HCT116 (cell line): ENCODE measurements around the gene PTPRA. TPM values are rescaled to one million over a fixed set of nuclear protein-coding genes. Genes with fewer than 3 reads are reported as not detected.

ENCODE experiments used
- ATAC-seq: fragments of 200-7000 bp; cut with Tn5 transposase; 2 replicates; pipeline ENCODE4 v1.9.1; 2020; ENCODE audit warnings: mild to moderate bottlenecking, moderate library complexity
- BruUV-seq: library from RNA; stranded (reverse); fragments of 400-500 nt; replicated peaks from 2 replicates; lab custom pipeline; 2021; lab: Mats Ljungman, UMichigan
- CTCF ChIA-PET: fragments of 300-600 bp; sonication (Branson Sonifier 250); formaldehyde crosslinking; loops from one replicate; lab custom pipeline; 2021; ENCODE audit warnings: antibody characterized with exemption; lab: Charles Lee
- POLR2A ChIA-PET: fragments of 300-600, 350-600 bp; sonication (Branson Sonifier 250); formaldehyde crosslinking; loops from one replicate; lab custom pipeline; 2021; ENCODE audit warnings: antibody characterized with exemption; lab: Charles Lee
- RAD21 ChIA-PET, 2 experiments: fragments of 300-600 bp; sonication (Branson Sonifier 250); formaldehyde crosslinking; loops; one replicate each; lab custom pipeline; 2023; ENCODE audit warnings: low total read pairs in 2 of 2; ENCODE audit not compliant: uncharacterized antibody in 2 of 2, unreplicated experiment in 2 of 2, low non-redundant PET in 1 of 2; lab: Charles Lee
- DNase-seq: peaks from one replicate; pipeline ENCODE4 v3.0.0-alpha.2; 2010; ENCODE audit warnings: low read depth, low spot score
- H2AFZ ChIP-seq: fragments of 200-600 bp; shearing (Covaris generic), sonication (generic); 2 replicates; pipeline ENCODE4 v1.6.1; 2017; ENCODE audit warnings: low read depth, mixed run types, mixed read lengths, antibody characterized with exemption, low read length; ENCODE audit not compliant: poor library complexity, severe bottlenecking
- H3K27ac ChIP-seq: 2 replicates; pipeline ENCODE4 v1.5.1; 2012; ENCODE audit warnings: low read depth, low read length
- H3K27me3 ChIP-seq: fragments of 200-600 bp; sonication (generic); 2 replicates; pipeline ENCODE4 v1.6.1; 2016; ENCODE audit warnings: mixed run types, low read length, mixed read lengths; ENCODE audit not compliant: insufficient read depth
- H3K36me3 ChIP-seq, 2 experiments: fragments of 200-500 bp in 1 of 2; fragments of 200-600 bp in 1 of 2; sonication (Bioruptor generic) in 1 of 2; sonication (generic) in 1 of 2; 2 replicates each; pipeline versions ENCODE4 v1.5.1 to v1.6.1; 2014 to 2016; ENCODE audit warnings: low read length in 2 of 2, inconsistent platforms in 1 of 2, mixed read lengths in 1 of 2, mixed run types in 1 of 2; ENCODE audit not compliant: insufficient read depth in 2 of 2, control insufficient read depth in 1 of 2
- H3K4me1 ChIP-seq, 2 experiments: fragments of 200-600 bp in 1 of 2; sonication (generic) in 1 of 2; 2 replicates each; pipeline versions ENCODE4 v1.5.1 to v1.6.1; 2012 to 2017; ENCODE audit warnings: low read length in 2 of 2, inconsistent platforms in 1 of 2, mild to moderate bottlenecking in 1 of 2, mixed read lengths in 1 of 2, mixed run types in 1 of 2, moderate library complexity in 1 of 2; ENCODE audit not compliant: insufficient read depth in 2 of 2, control insufficient read depth in 1 of 2
- H3K4me2 ChIP-seq: fragments of 200-600 bp; sonication (generic); 2 replicates; pipeline ENCODE4 v1.6.1; 2017; ENCODE audit warnings: mixed run types, low read length, mixed read lengths
- H3K4me3 ChIP-seq, 2 experiments: fragments of 200-600 bp in 1 of 2; sonication (generic) in 1 of 2; replicated peaks in 1 of 2; 2 replicates each; pipeline ENCODE4 v1.5.1; 2011 to 2016; ENCODE audit warnings: low read length in 2 of 2, control low read depth in 1 of 2, low read depth in 1 of 2, mild to moderate bottlenecking in 1 of 2, mixed read lengths in 1 of 2, mixed run types in 1 of 2
- H3K79me2 ChIP-seq: fragments of 200-600 bp; sonication (generic); 2 replicates; pipeline ENCODE4 v1.6.1; 2017; ENCODE audit warnings: mild to moderate bottlenecking, mixed run types, low read length, moderate library complexity, mixed read lengths; ENCODE audit not compliant: insufficient read depth
- H3K9ac ChIP-seq: fragments of 200-600 bp; sonication (generic); 2 replicates; pipeline ENCODE4 v1.6.1; 2016; ENCODE audit warnings: low read length, mixed read lengths
- H3K9me2 ChIP-seq: fragments of 200-600 bp; sonication (generic), shearing (Covaris generic); 2 replicates; pipeline ENCODE4 v1.6.1; 2017; ENCODE audit warnings: mixed run types, mild to moderate bottlenecking, moderate library complexity; ENCODE audit not compliant: insufficient read depth
- H3K9me3 ChIP-seq, 2 experiments: fragments of 200-500 bp in 1 of 2; fragments of 200-600 bp in 1 of 2; sonication (Bioruptor generic) in 1 of 2; sonication (generic) in 1 of 2; 2 replicates each; pipeline ENCODE4 v1.6.1; 2014 to 2017; ENCODE audit warnings: low read length in 2 of 2, mixed read lengths in 2 of 2, inconsistent platforms in 1 of 2, low read depth in 1 of 2, mild to moderate bottlenecking in 1 of 2, mixed run types in 1 of 2, moderate library complexity in 1 of 2; ENCODE audit not compliant: control insufficient read depth in 1 of 2, insufficient read depth in 1 of 2
- H4K20me1 ChIP-seq: fragments of 200-600 bp; sonication (generic), shearing (Covaris generic); 2 replicates; pipeline ENCODE4 v1.6.1; 2017; ENCODE audit warnings: mixed run types, mild to moderate bottlenecking, moderate library complexity; ENCODE audit not compliant: insufficient read depth
- ATF3 ChIP-seq: IDR thresholded peaks from 2 replicates; pipeline ENCODE4 v1.6.1; 2012
- CTCF ChIP-seq, 3 experiments: fragments of 200-600 bp in 1 of 3; sonication (generic) in 1 of 3; IDR thresholded peaks in 2 of 3; conservative IDR thresholded peaks in 1 of 3; 2 replicates each; pipeline ENCODE4 v1.5.1; 2012 to 2017; ENCODE audit warnings: low read depth in 2 of 3, low read length in 2 of 3, antibody characterized with exemption in 1 of 3, borderline replicate concordance in 1 of 3, control low read depth in 1 of 3, mild to moderate bottlenecking in 1 of 3, mixed read lengths in 1 of 3, mixed run types in 1 of 3, moderate library complexity in 1 of 3; ENCODE audit not compliant: insufficient read depth in 1 of 3
- JUND ChIP-seq: IDR thresholded peaks from 2 replicates; pipeline ENCODE4 v1.6.1; 2012
- REST ChIP-seq: IDR thresholded peaks from 2 replicates; pipeline ENCODE4 v1.6.1; 2012; ENCODE audit warnings: low read depth
- intact Hi-C: fragments of 100-400 bp; cut with micrococcal nuclease; formaldehyde crosslinking; loops from 2 replicates; pipeline ENCODE4 v1.10.0; 2022
- total RNA-seq: library from RNA; stranded (reverse); gene quantifications from one replicate; pipeline ENCODE4 v1.2.1, GENCODE V29; 2021; ENCODE audit not compliant: unreplicated experiment

PTPRA gene
- total RNA-seq, 1 experiment from 2014 or later: 44.6 TPM

DNA sequence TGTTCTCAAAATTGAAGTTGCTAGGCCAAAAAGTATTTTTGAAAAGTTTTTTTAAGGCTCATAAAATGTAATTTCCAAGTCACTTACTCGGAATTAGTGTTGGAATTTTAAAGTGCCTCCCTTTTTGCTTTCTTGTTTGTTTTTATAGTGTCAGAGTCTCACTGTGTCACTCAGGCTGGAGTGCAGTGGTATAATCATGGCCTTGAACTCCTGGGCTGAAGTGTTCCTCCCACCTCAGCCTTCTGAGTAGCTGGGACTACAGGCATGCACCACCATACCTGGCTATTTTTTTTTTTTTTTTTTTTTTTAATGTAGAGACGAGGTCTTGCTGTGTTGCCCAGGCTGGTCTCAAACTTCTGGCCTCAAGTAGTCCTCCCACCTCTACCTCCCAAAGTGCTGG, 130.1 kb downstream of the PTPRA start:
- ChIA-PET POLR2A (no interaction called here), RAD21 (no interaction called here), CTCF (no interaction called here)
- TF ChIP-seq JUND (no peak), ATF3 (no peak), CTCF (IDR thresholded peaks at IDR 0.05 in 2 of 3, conservative IDR thresholded peaks at IDR 0.05 in 1 of 3; ENCODE audit: borderline replicate concordance in 1 of 3, insufficient read depth in 1 of 3, low read depth in 2 of 3, low read length in 2 of 3) (no peak), REST (no peak)
- Histone ChIP-seq H3K4me2 (no peak overlapping the region), H3K79me2 (no peaks in the 10 kb centered on the region), H3K4me3 (no peak overlapping the region), H3K9me3 (no peaks in the 10 kb centered on the region), H4K20me1 (no peaks in the 10 kb centered on the region), H3K9ac (no peak overlapping the region), H2AFZ (no peak overlapping the region), H3K27ac (no peak overlapping the region), H3K4me1 (no peaks in the 10 kb centered on the region), H3K9me2 (no peaks in the 10 kb centered on the region), H3K27me3 (no peaks in the 10 kb centered on the region), H3K36me3 (peaks cover 5 to 9% of the 10 kb centered on the region in 2 experiments; a peak in 2 of 4 replicates)
- intact Hi-C loops: no loop called here
- ATAC-seq: no peak
- no peak for DNase-seq
- no TSS peak for BruUV-seq
